Transverse colon (tissue), 4 donors: Measurements from ENCODE around the gene UBN2.

Experiments
- EP300 ChIP-seq: sonication (generic); formaldehyde crosslinking; IDR thresholded peaks from one replicate; pipeline ENCODE4 v1.6.1; 2017; ENCODE audit warnings: antibody characterized with exemption, low read depth
- POLR2A ChIP-seq: fragments of 450-650 bp; IDR thresholded peaks from one replicate; pipeline ENCODE4 v1.6.1; 2016; ENCODE audit warnings: antibody characterized with exemption, mild to moderate bottlenecking, moderate library complexity
- POLR2AphosphoS5 ChIP-seq, 3 donors: sonication (generic); formaldehyde crosslinking; IDR thresholded peaks; one replicate each; pipeline ENCODE4 v1.6.1; 2016; ENCODE audit warnings: antibody characterized with exemption in 3 of 3
- TF ChIP-seq, protein P1 (sequence below), 5 experiments: fragments of 200-600 bp in 3 of 5; fragments of 450-650 bp in 2 of 5; sonication (generic) in 3 of 5; IDR thresholded peaks; 1 replicate in 2 of 5; 2 replicates in 3 of 5; pipeline ENCODE4 v1.5.1; 2016 to 2017; ENCODE audit warnings: antibody characterized with exemption in 5 of 5, inconsistent platforms in 3 of 5, mild to moderate bottlenecking in 2 of 5, moderate library complexity in 1 of 5

- TF ChIP-seq, protein P1, sequence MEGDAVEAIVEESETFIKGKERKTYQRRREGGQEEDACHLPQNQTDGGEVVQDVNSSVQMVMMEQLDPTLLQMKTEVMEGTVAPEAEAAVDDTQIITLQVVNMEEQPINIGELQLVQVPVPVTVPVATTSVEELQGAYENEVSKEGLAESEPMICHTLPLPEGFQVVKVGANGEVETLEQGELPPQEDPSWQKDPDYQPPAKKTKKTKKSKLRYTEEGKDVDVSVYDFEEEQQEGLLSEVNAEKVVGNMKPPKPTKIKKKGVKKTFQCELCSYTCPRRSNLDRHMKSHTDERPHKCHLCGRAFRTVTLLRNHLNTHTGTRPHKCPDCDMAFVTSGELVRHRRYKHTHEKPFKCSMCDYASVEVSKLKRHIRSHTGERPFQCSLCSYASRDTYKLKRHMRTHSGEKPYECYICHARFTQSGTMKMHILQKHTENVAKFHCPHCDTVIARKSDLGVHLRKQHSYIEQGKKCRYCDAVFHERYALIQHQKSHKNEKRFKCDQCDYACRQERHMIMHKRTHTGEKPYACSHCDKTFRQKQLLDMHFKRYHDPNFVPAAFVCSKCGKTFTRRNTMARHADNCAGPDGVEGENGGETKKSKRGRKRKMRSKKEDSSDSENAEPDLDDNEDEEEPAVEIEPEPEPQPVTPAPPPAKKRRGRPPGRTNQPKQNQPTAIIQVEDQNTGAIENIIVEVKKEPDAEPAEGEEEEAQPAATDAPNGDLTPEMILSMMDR (IDR thresholded peaks at IDR 0.05) = no peak
- TF ChIP-seq EP300 (no peak), POLR2A (no peak), POLR2AphosphoS5 (IDR thresholded peaks at IDR 0.05) (no peak)
These were observed 87.0 kb downstream of the UBN2 start for GRCh38 chr7:139317939-139318505.
